GM23338 (cell line): ENCODE measurements around the gene FAM222A. TPM values are rescaled to one million over a fixed set of nuclear protein-coding genes. Genes with fewer than 3 reads are reported as not detected.

ENCODE experiments used
- ATAC-seq: fragments of 200-7000 bp; cut with Tn5 transposase; 3 replicates; pipeline ENCODE4 v1.9.1; 2020
- DNase-seq: peaks from one replicate; pipeline ENCODE4 v3.0.0-alpha.2; 2015; ENCODE audit warnings: low spot score
- H2AFZ ChIP-seq: fragments of 200-600 bp; sonication (generic); 2 replicates; pipeline ENCODE4 v1.8.0; 2016; ENCODE audit warnings: antibody characterized with exemption, mild to moderate bottlenecking, moderate library complexity
- H3F3A ChIP-seq: fragments of 200-600 bp; sonication (generic); replicated peaks from 2 replicates; pipeline ENCODE4 v1.8.0; 2017; ENCODE audit warnings: antibody characterized with exemption, mixed run types, low read depth
- H3K27ac ChIP-seq: fragments of 200-600 bp; sonication (generic); 2 replicates; pipeline ENCODE4 v1.6.1; 2016; ENCODE audit warnings: low read depth
- H3K27me3 ChIP-seq: fragments of 200-600 bp; sonication (generic); 2 replicates; pipeline ENCODE4 v1.8.0; 2016; ENCODE audit warnings: mild to moderate bottlenecking, mixed run types, moderate library complexity; ENCODE audit not compliant: insufficient read depth
- H3K36me3 ChIP-seq: fragments of 200-600 bp; sonication (generic); 2 replicates; pipeline ENCODE4 v1.8.0; 2016; ENCODE audit warnings: mild to moderate bottlenecking; ENCODE audit not compliant: insufficient read depth
- H3K4me1 ChIP-seq: fragments of 200-600 bp; sonication (generic); 2 replicates; pipeline ENCODE4 v1.8.0; 2016; ENCODE audit warnings: mild to moderate bottlenecking, moderate library complexity; ENCODE audit not compliant: insufficient read depth
- H3K4me2 ChIP-seq: fragments of 200-600 bp; sonication (generic); 2 replicates; pipeline ENCODE4 v1.7.1; 2017; ENCODE audit warnings: mixed run types
- H3K4me3 ChIP-seq: fragments of 200-600 bp; sonication (generic); 2 replicates; pipeline ENCODE4 v1.6.1; 2016; ENCODE audit warnings: mixed run types
- H3K79me2 ChIP-seq: fragments of 200-600 bp; sonication (generic); replicated peaks from 2 replicates; pipeline ENCODE4 v1.8.0; 2017; ENCODE audit warnings: mild to moderate bottlenecking; ENCODE audit not compliant: insufficient read depth
- H3K9me2 ChIP-seq: fragments of 200-600 bp; sonication (generic); 2 replicates; pipeline ENCODE4 v1.8.0; 2017; ENCODE audit not compliant: insufficient read depth
- H4K20me1 ChIP-seq: fragments of 200-600 bp; sonication (generic); replicated peaks from 2 replicates; pipeline ENCODE4 v1.8.0; 2017; ENCODE audit warnings: mild to moderate bottlenecking; ENCODE audit not compliant: insufficient read depth
- H3K27ac Mint-ChIP-seq: 2 replicates; pipeline ENCODE4 v1.8.0; 2020; ENCODE audit warnings: inconsistent platforms, mild to moderate bottlenecking, moderate library complexity, mixed read lengths
- H3K27me3 Mint-ChIP-seq: 3 replicates; pipeline ENCODE4 v1.8.0; 2022; ENCODE audit warnings: low read depth, mild to moderate bottlenecking, moderate library complexity, mixed read lengths, inconsistent platforms; ENCODE audit not compliant: insufficient read depth, poor library complexity
- H3K36me3 Mint-ChIP-seq: 3 replicates; pipeline ENCODE4 v1.8.0; 2021; ENCODE audit warnings: low read depth, mild to moderate bottlenecking, inconsistent platforms, moderate library complexity, mixed read lengths
- H3K4me1 Mint-ChIP-seq: 3 replicates; pipeline ENCODE4 v1.8.0; 2020; ENCODE audit warnings: mild to moderate bottlenecking, inconsistent platforms, mixed read lengths
- H3K4me3 Mint-ChIP-seq: 3 replicates; pipeline ENCODE4 v1.8.0; 2021; ENCODE audit warnings: moderate library complexity, mild to moderate bottlenecking, inconsistent platforms, mixed read lengths
- H3K9me3 Mint-ChIP-seq: 3 replicates; pipeline ENCODE4 v1.8.0; 2020; ENCODE audit warnings: moderate library complexity, mild to moderate bottlenecking, inconsistent platforms, mixed read lengths
- CREB1 ChIP-seq: fragments of 250-450 bp; sonication (Bioruptor Pico); IDR thresholded peaks from 2 replicates; pipeline ENCODE4 v1.5.0; 2020; ENCODE audit warnings: low read depth, mild to moderate bottlenecking, moderate library complexity
- CTCF ChIP-seq, 2 experiments: fragments of 200-600 bp in 1 of 2; sonication (generic) in 1 of 2; conservative IDR thresholded peaks; 2 replicates each; pipeline versions ENCODE4 v1.5.1 to v1.6.1; 2016 to 2017; ENCODE audit warnings: antibody characterized with exemption in 2 of 2, low read depth in 2 of 2, mild to moderate bottlenecking in 2 of 2, moderate library complexity in 1 of 2
- ETS1 ChIP-seq: IDR thresholded peaks from 2 replicates; pipeline ENCODE4 v1.6.1; 2016; ENCODE audit warnings: antibody characterized with exemption
- EZH2 ChIP-seq: fragments of 200-600 bp; sonication (generic); IDR thresholded peaks from one replicate; pipeline ENCODE4 v1.8.0; 2017; ENCODE audit warnings: antibody characterized with exemption, mild to moderate bottlenecking, low read depth; ENCODE audit not compliant: unreplicated experiment
- EZH2phosphoT487 ChIP-seq: fragments of 200-600 bp; sonication (generic); IDR thresholded peaks from one replicate; pipeline ENCODE4 v1.8.1; 2018; ENCODE audit warnings: antibody characterized with exemption; ENCODE audit not compliant: unreplicated experiment
- JUNB ChIP-seq: IDR thresholded peaks from one replicate; pipeline ENCODE4 v1.6.1; 2016; ENCODE audit warnings: antibody characterized with exemption; ENCODE audit not compliant: unreplicated experiment
- POLR2AphosphoS5 ChIP-seq: IDR thresholded peaks from 2 replicates; pipeline ENCODE4 v1.6.1; 2016; ENCODE audit warnings: antibody characterized with exemption, low read depth
- STAT1 ChIP-seq: IDR thresholded peaks from one replicate; pipeline ENCODE4 v1.6.1; 2016; ENCODE audit warnings: antibody characterized with exemption; ENCODE audit not compliant: unreplicated experiment
- ZNF462 ChIP-seq: fragments of 250-450 bp; sonication (Bioruptor Pico); IDR thresholded peaks from 2 replicates; pipeline ENCODE4 v1.5.0; 2020; ENCODE audit warnings: mild to moderate bottlenecking, moderate library complexity
- polyA plus RNA-seq: library from polyadenylated mRNA; unstranded; fragments of >200 nt; fragmentation: Nextera tagmentation; extraction: Ambion mirVana; gene quantifications from 2 replicates; pipeline ENCODE4 v1.2.1, GENCODE V29; 2016
- total RNA-seq: library from RNA; depleted of rRNA; stranded (reverse); fragments of >200 nt; shearing (Covaris generic); gene quantifications from 2 replicates; pipeline ENCODE4 v1.2.3, GENCODE V29; 2014

The FAM222A gene
- total and polyA plus RNA-seq, 2 experiments from 2014 or later, result 0.78 to 2.1 TPM

GRCh38 chr12:109816870-109817269 is 103.2 kb downstream of the FAM222A start (continued):
- TF ChIP-seq EZH2 (no peak), JUNB (no peak), POLR2AphosphoS5 (no peak), ETS1 (no peak), CREB1 (CRISPR knock-in tag) (no peak), CTCF (conservative IDR thresholded peaks at IDR 0.05; ENCODE audit: low read depth in 2 of 2) (no peak), EZH2phosphoT487 (no peak)

GRCh38 chr12:109817627-109818231 is 104.1 kb downstream of the FAM222A start:
- no peaks in the 10 kb centered on the region for H3K36me3 ChIP-seq
- 0 out of 2 replicates have a peak, but pooled peaks cover 7% of the 10 kb centered on the region for H3K9me2 ChIP-seq
- H3K36me3 Mint-ChIP-seq, result no peaks in the 10 kb centered on the region
- peaks cover 9% of the 10 kb centered on the region; the same call in 2 of the 3 replicates for H3K4me1 Mint-ChIP-seq
- H3K27ac Mint-ChIP-seq, result no peak overlapping the region
- no peaks in the 10 kb centered on the region for H3K9me3 Mint-ChIP-seq
- no peaks in the 10 kb centered on the region for H3F3A ChIP-seq
- peaks cover 6% of the 10 kb centered on the region for H3K27me3 Mint-ChIP-seq
- no peak overlapping the region for H3K4me2 ChIP-seq
- DNase-seq (no peak), ATAC-seq (no peak)
- no peak overlapping the region for H3K4me3 Mint-ChIP-seq
- no peaks in the 10 kb centered on the region for H3K27me3 ChIP-seq
- H3K79me2 ChIP-seq, result no peaks in the 10 kb centered on the region
- no peaks in the 10 kb centered on the region for H3K4me1 ChIP-seq
- no peaks in the 10 kb centered on the region for H4K20me1 ChIP-seq
- no peak overlapping the region for H2AFZ ChIP-seq
- TF ChIP-seq EZH2, result no peak
- no peak for TF ChIP-seq CTCF (conservative IDR thresholded peaks at IDR 0.05; ENCODE audit: low read depth in 2 of 2)
- no peak for TF ChIP-seq POLR2AphosphoS5
- TF ChIP-seq STAT1, result no peak
- no peak for TF ChIP-seq ZNF462 (CRISPR knock-in tag)
- TF ChIP-seq EZH2phosphoT487, result no peak
- H3K27ac ChIP-seq, result no peak overlapping the region
- no peak overlapping the region for H3K4me3 ChIP-seq
